Neural cell (in vitro differentiated cells): ENCODE measurements around the gene AGAP5. TPM values are rescaled to one million over a fixed set of nuclear protein-coding genes. Genes with fewer than 3 reads are reported as not detected.
"Not testable (repeated sequence)": the region's sequence is repeated elsewhere in the genome, so short reads cannot be mapped to it uniquely, and the experiment has no call there.

Source experiments
- H2AFZ ChIP-seq: fragments of 200-600, 300-800 bp; sonication (generic), shearing (Covaris generic); 2 replicates; pipeline ENCODE4 v1.6.0; 2014; ENCODE audit warnings: low read depth, mild to moderate bottlenecking, antibody characterized with exemption, low read length, moderate library complexity
- H3F3A ChIP-seq: fragments of 200-600 bp; shearing (Covaris generic); 2 replicates; pipeline ENCODE4 v1.6.1; 2016; ENCODE audit warnings: mild to moderate bottlenecking, moderate library complexity, mixed read lengths, antibody characterized with exemption, low read length; ENCODE audit not compliant: insufficient read depth, poor library complexity, severe bottlenecking
- H3K27ac ChIP-seq: fragments of 200-600, 300-800 bp; sonication (generic), shearing (Covaris generic); 2 replicates; pipeline ENCODE4 v1.5.1; 2014; ENCODE audit warnings: mild to moderate bottlenecking, low read length, moderate library complexity
- H3K27me3 ChIP-seq: fragments of 300-800, 200-600 bp; sonication (generic), shearing (Covaris generic); 2 replicates; pipeline ENCODE4 v1.6.0; 2014; ENCODE audit warnings: mild to moderate bottlenecking, low read depth, low read length, moderate library complexity; ENCODE audit not compliant: insufficient read depth
- H3K36me3 ChIP-seq: fragments of 300-800, 200-600 bp; sonication (generic), shearing (Covaris generic); 2 replicates; pipeline ENCODE4 v1.5.1; 2014; ENCODE audit warnings: mild to moderate bottlenecking, antibody characterized with exemption, low read length, moderate library complexity; ENCODE audit not compliant: insufficient read depth
- H3K4me2 ChIP-seq: fragments of 300-800, 200-600 bp; sonication (generic), shearing (Covaris generic); 2 replicates; pipeline ENCODE4 v1.6.0; 2014; ENCODE audit warnings: mild to moderate bottlenecking, low read length
- H3K4me3 ChIP-seq: fragments of 300-800, 200-600 bp; sonication (generic), shearing (Covaris generic); 2 replicates; pipeline ENCODE4 v1.5.1; 2014; ENCODE audit warnings: mild to moderate bottlenecking, low read length, moderate library complexity
- H3K79me2 ChIP-seq: fragments of 200-600 bp; shearing (Covaris generic); replicated peaks from 2 replicates; pipeline ENCODE4 v1.6.0; 2014; ENCODE audit warnings: mild to moderate bottlenecking, low read length, moderate library complexity; ENCODE audit not compliant: insufficient read depth
- H3K9ac ChIP-seq: fragments of 300-800, 200-600 bp; sonication (generic), shearing (Covaris generic); 2 replicates; pipeline ENCODE4 v1.6.1; 2016; ENCODE audit warnings: mild to moderate bottlenecking, low read length, mixed read lengths
- H3K9me2 ChIP-seq: fragments of 200-600 bp; shearing (Covaris generic); 2 replicates; pipeline ENCODE4 v1.6.1; 2016; ENCODE audit warnings: mild to moderate bottlenecking, low read length, mixed read lengths; ENCODE audit not compliant: insufficient read depth
- H3K9me3 ChIP-seq: fragments of 200-600, 300-800 bp; sonication (generic), shearing (Covaris generic); 2 replicates; pipeline ENCODE4 v1.6.1; 2016; ENCODE audit warnings: mild to moderate bottlenecking, mixed run types, low read length, moderate library complexity, mixed read lengths
- H4K20me1 ChIP-seq: fragments of 200-600 bp; shearing (Covaris generic); 2 replicates; pipeline ENCODE4 v1.6.1; 2016; ENCODE audit warnings: mild to moderate bottlenecking, mixed run types; ENCODE audit not compliant: insufficient read depth
- CTCF ChIP-seq: fragments of 450-650 bp; IDR thresholded peaks from 2 replicates; pipeline ENCODE4 v1.5.1; 2014; ENCODE audit warnings: antibody characterized with exemption, mild to moderate bottlenecking, moderate library complexity; ENCODE audit not compliant: poor library complexity, severe bottlenecking
- EP300 ChIP-seq: fragments of 450-650 bp; conservative IDR thresholded peaks from 2 replicates; pipeline ENCODE4 v1.6.1; 2014; ENCODE audit warnings: antibody characterized with exemption, mild to moderate bottlenecking, moderate library complexity; ENCODE audit not compliant: poor library complexity, severe bottlenecking
- EZH2 ChIP-seq: fragments of 200-600, 300-800 bp; shearing (Covaris generic), sonication (generic); IDR thresholded peaks from 2 replicates; pipeline ENCODE4 v1.6.1; 2014; ENCODE audit warnings: antibody characterized with exemption, low read length, borderline replicate concordance, mild to moderate bottlenecking; ENCODE audit not compliant: insufficient read depth, poor library complexity, severe bottlenecking
- MXI1 ChIP-seq: fragments of 450-650 bp; conservative IDR thresholded peaks from 2 replicates; pipeline ENCODE4 v1.6.1; 2014; ENCODE audit warnings: antibody characterized with exemption, mild to moderate bottlenecking; ENCODE audit not compliant: poor library complexity, severe bottlenecking
- POLR2AphosphoS5 ChIP-seq: IDR thresholded peaks from 2 replicates; pipeline ENCODE4 v1.6.1; 2012
- RAD21 ChIP-seq: fragments of 450-650 bp; conservative IDR thresholded peaks from 2 replicates; pipeline ENCODE4 v1.6.1; 2014; ENCODE audit warnings: antibody characterized with exemption, mild to moderate bottlenecking, moderate library complexity
- REST ChIP-seq: IDR thresholded peaks from 2 replicates; pipeline ENCODE4 v1.6.1; 2012; ENCODE audit warnings: borderline replicate concordance
- SMC3 ChIP-seq: fragments of 450-650 bp; conservative IDR thresholded peaks from 2 replicates; pipeline ENCODE4 v1.6.1; 2014; ENCODE audit warnings: antibody characterized with exemption, mild to moderate bottlenecking, moderate library complexity; ENCODE audit not compliant: poor library complexity
- TAF1 ChIP-seq: IDR thresholded peaks from 2 replicates; pipeline ENCODE4 v1.6.1; 2012; ENCODE audit warnings: low read depth
- polyA plus RNA-seq: library from polyadenylated mRNA; depleted of rRNA; stranded (reverse); fragments of >200 nt; gene quantifications from 2 replicates; pipeline ENCODE4 v1.2.3, GENCODE V29; 2014

Gene AGAP5
- polyA plus RNA-seq, 1 donor from 2014 or later, result 6.5 TPM

DNA sequence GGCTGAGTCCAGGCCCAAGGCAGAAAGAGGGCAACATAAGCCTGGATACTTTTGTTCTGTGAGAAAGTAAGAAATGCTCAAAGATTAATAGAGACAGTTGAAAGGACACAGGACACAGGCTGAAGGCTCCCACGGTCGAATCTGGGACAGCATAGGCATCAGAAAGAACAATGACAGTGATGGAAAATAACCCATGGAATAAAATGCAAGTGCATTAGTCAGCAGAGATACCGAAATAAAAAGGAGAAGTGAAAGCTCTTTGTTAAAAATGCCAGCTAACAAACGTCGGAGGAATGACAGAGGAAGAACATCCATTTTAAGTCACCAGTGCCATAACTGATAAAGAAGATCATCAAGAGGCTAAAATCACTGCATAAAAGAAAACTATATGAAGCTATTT, 19.6 kb upstream of the AGAP5 start:
- Histone ChIP-seq H3K4me2 (no peak overlapping the region), H3K27ac (no peak overlapping the region), H3K36me3 (no peaks in the 10 kb centered on the region), H3F3A (no peaks in the 10 kb centered on the region), H3K9me3 (no peaks in the 10 kb centered on the region), H4K20me1 (no peaks in the 10 kb centered on the region), H2AFZ (no peak overlapping the region), H3K79me2 (no peaks in the 10 kb centered on the region), H3K4me3 (no peak overlapping the region), H3K9me2 (no peaks in the 10 kb centered on the region), H3K27me3 (no peaks in the 10 kb centered on the region), H3K9ac (no peak overlapping the region)
- no peak for TF ChIP-seq CTCF
- TF ChIP-seq EP300, result no peak
- no peak for TF ChIP-seq SMC3
- TF ChIP-seq MXI1, result no peak
- no peak for TF ChIP-seq REST
- TF ChIP-seq RAD21, result no peak
- no peak for TF ChIP-seq TAF1
- TF ChIP-seq POLR2AphosphoS5, result no peak
- no peak for TF ChIP-seq EZH2

DNA sequence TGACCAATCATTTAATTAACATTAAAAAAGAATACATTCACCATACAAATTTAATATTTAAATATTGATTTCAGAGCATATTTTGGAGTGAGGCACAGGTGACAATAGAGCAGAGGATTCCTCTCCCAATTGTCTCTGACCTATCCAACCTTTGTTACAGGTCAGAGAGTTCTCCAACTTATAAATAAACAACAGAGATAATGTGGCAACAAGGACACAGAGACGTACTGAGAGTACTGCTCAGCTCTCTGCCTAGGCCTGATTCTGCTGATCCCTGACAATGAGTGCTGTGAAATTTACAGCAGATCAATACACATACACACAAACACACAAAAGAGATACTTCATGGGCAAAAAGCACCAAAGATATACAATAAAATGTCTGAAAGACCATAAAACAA, 18.3 kb upstream of the AGAP5 start:
- Histone ChIP-seq H2AFZ (no peak overlapping the region), H3K9me2 (no peaks in the 10 kb centered on the region), H3F3A (no peaks in the 10 kb centered on the region), H3K79me2 (no peaks in the 10 kb centered on the region), H4K20me1 (no peaks in the 10 kb centered on the region), H3K36me3 (no peaks in the 10 kb centered on the region), H3K9ac (no peak overlapping the region), H3K4me2 (no peak overlapping the region), H3K27me3 (no peaks in the 10 kb centered on the region), H3K9me3 (no peaks in the 10 kb centered on the region), H3K4me3 (no peak overlapping the region), H3K27ac (no peak overlapping the region)
- TF ChIP-seq SMC3 (no peak), TAF1 (no peak), POLR2AphosphoS5 (no peak), MXI1 (no peak), EZH2 (no peak), EP300 (no peak), REST (no peak), RAD21 (no peak), CTCF (no peak)

GRCh38 chr10:73715179-73716156, 17.6 kb upstream of the AGAP5 start:
- H3K27me3 ChIP-seq, H4K20me1 ChIP-seq, H3K36me3 ChIP-seq, H3K79me2 ChIP-seq, H3F3A ChIP-seq, H3K27ac ChIP-seq, H3K9ac ChIP-seq, H2AFZ ChIP-seq, H3K4me3 ChIP-seq, H3K9me3 ChIP-seq, H3K9me2 ChIP-seq, H3K4me2 ChIP-seq: not testable (repeated sequence)
